ENCODE results near the gene ACOX1.

- no peak for TF ChIP-seq EZH2phosphoT487 (IDR thresholded peaks at IDR 0.05; ENCODE audit: insufficient read depth, low read depth)
- no peak for TF ChIP-seq EZH2 (IDR thresholded peaks at IDR 0.05; ENCODE audit: insufficient read depth, poor library complexity, severe bottlenecking)
Measured at GRCh38 chr17:76026714-76027158, 47.8 kb upstream of the ACOX1 start.

Data from GM23248 (cell line).